ENCODE results near the gene HNRNPUL2. TPM values are rescaled to one million over a fixed set of nuclear protein-coding genes. Genes with fewer than 3 reads are reported as not detected.
A peak's percentile ranks its signal among the peaks of the same experiment; 100 is the strongest.

HNRNPUL2 gene
- total and polyA plus RNA-seq, 2 of the 4 experiments (the other 2 are of a cell fraction), result 3.9 to 30.2 TPM

DNA sequence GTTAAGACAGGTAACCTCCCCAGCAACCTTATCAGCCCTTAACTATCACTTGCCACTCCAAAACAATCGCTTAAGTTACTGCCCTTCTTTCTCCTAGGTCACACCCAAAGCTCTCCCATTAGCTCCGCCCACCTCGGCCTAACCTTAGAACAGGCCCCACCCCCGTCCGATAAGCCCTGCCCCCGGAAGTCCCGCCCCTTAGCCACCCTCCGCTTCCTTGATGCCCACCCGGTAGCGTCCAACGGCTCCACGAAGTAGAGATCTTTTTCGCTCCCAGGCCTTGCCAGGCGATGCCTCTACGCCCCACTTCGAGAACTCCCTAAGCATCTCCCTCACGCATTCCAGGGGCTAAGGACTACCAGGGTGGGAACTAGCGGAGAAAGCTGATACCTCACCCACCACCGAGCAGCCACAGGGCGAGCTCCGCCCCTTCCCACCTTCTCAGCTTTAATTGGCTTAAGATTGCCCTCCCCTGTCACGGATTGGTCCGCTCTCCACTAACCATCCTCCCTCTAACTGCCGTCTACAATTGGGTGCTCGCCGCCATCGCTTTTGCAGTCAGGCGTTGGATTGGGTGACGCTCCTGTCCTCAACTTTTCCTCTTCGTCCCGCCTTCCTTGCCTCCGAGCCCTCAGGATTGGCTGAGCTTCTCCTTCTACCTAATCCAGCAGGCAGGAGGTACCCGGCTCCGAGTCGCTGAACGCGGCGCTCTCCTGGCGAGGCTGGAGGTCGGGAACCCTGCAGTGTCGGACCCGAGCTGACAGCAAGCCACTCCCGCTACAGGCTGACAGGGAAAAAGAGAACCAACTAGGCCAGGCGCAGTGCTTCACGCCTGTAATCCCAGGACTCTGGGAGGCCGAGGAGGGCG, 26.7 kb upstream of the HNRNPUL2 start, which contains the start of gene ZBTB3:
TSS of gene ZBTB3 (minus strand) at position 425 of the 868 bp plus-strand sequence. CDS start 496 bp downstream, outside the sequence.
- in situ Hi-C loops (cut with MboI; ENCODE audit: low sequenced_read_pairs) (no loop called here), dilution Hi-C loops (cut with HindIII; ENCODE audit: low sequenced_read_pairs, unreplicated experiment) (no loop called here), intact Hi-C loops (cut with micrococcal nuclease) (no loop called here)
- peak within 1 kb of the TSS; percentile 95 for H2AK9ac ChIP-seq (replicated peaks; ENCODE audit: low read depth, low read length, poor library complexity)
- peak within 1 kb of the TSS; percentile 72 to 100 for H4K8ac ChIP-seq (ENCODE audit: low read depth in 2 of 2, low read length in 2 of 2)
- H4K5ac ChIP-seq (ENCODE audit: low read depth, low read length), result peak within 1 kb of the TSS; percentile 92
- H3K4me1 ChIP-seq (ENCODE audit: control insufficient read depth, insufficient read depth, low read length), result no peaks in the 10 kb centered on the region
- peak within 1 kb of the TSS; percentile 85; the same call in 2 of the 3 replicates for H2BK15ac ChIP-seq (ENCODE audit: low read depth, low read length)
- H3K9me1 ChIP-seq (ENCODE audit: insufficient read depth, low read length), result peaks cover 3% of the 10 kb centered on the region; the same call in 1 of the 2 replicates
- BruUV-seq (replicated peaks), result no TSS peak
- peaks cover 16 to 38% of the 10 kb centered on the region in 2 experiments for H3K79me1 ChIP-seq (ENCODE audit: low read depth in 1 of 2, low read length in 2 of 2)
- H2BK20ac ChIP-seq (ENCODE audit: low read depth, low read length), result peak within 1 kb of the TSS; percentile 78; the same call in 1 of the 2 replicates
- TF ChIP-seq POLR2A (IDR thresholded peaks at IDR 0.05; ENCODE audit: low read depth, low read length), result peak; percentile 79; the same call in 1 of the 2 replicates
- TF ChIP-seq FOS (IDR thresholded peaks at IDR 0.05; ENCODE audit: low read depth, low read length), result peak; percentile 72; the same call in 1 of the 2 replicates
- TF ChIP-seq MAZ (IDR thresholded peaks at IDR 0.05; ENCODE audit: borderline replicate concordance, low read depth, low read length), result peak; percentile 57; the same call in 1 of the 2 replicates
- no peak for TF ChIP-seq NFE2L2 (IDR thresholded peaks at IDR 0.05; ENCODE audit: low read depth, low read length)
- TF ChIP-seq, protein P1, sequence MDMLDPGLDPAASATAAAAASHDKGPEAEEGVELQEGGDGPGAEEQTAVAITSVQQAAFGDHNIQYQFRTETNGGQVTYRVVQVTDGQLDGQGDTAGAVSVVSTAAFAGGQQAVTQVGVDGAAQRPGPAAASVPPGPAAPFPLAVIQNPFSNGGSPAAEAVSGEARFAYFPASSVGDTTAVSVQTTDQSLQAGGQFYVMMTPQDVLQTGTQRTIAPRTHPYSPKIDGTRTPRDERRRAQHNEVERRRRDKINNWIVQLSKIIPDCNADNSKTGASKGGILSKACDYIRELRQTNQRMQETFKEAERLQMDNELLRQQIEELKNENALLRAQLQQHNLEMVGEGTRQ (IDR thresholded peaks at IDR 0.05; ENCODE audit: low read depth, low read length), result peak; percentile 21; the same call in 1 of the 2 replicates
- WGBS, 2 experiments (ENCODE audit: extremely low coverage in 2 of 2, insufficient read length in 1 of 2), result 0% methylated on average over 26 of the region's 47 CpGs; no CpG with 5 or more reads in 1 of the 2 experiments
- ATAC-seq (ENCODE audit: low read depth) (peak; percentile 98), DNase-seq (peak; percentile 99)
- peak within 1 kb of the TSS; percentile 100 for H3K4ac ChIP-seq (ENCODE audit: low read depth, low read length)
- H2AFZ ChIP-seq (replicated peaks; ENCODE audit: low read length, poor library complexity), result peak within 1 kb of the TSS; percentile 100
- no peaks in the 10 kb centered on the region for H3K9me3 ChIP-seq (ENCODE audit: control insufficient read depth, insufficient read depth, low read length)
- H3K18ac ChIP-seq (ENCODE audit: low read depth, low read length), result peak within 1 kb of the TSS; percentile 89
- peak within 1 kb of the TSS; percentile 99 for H3K56ac ChIP-seq (ENCODE audit: extremely low read depth, insufficient read depth, low read length)
- peak within 1 kb of the TSS; percentile 53 for H3K4me3 ChIP-seq (ENCODE audit: insufficient read depth, low read depth, low read length)
- no peaks in the 10 kb centered on the region for H3K27me3 ChIP-seq (ENCODE audit: control insufficient read depth, insufficient read depth, low read length)
- peak within 1 kb of the TSS; percentile 68 for H2AK5ac ChIP-seq (ENCODE audit: low read depth, low read length)
- no peaks in the 10 kb centered on the region for H4K20me1 ChIP-seq (ENCODE audit: insufficient read depth, low read length)
- H3K36me3 ChIP-seq (ENCODE audit: control insufficient read depth, insufficient read depth, low read length), result peaks cover 12% of the 10 kb centered on the region
- peak within 1 kb of the TSS; percentile 100 for H3K14ac ChIP-seq (replicated peaks; ENCODE audit: low read depth, low read length)
- H3K4me2 ChIP-seq (ENCODE audit: low read depth, low read length), result peak within 1 kb of the TSS; percentile 58
- peak within 1 kb of the TSS; percentile 100 for H3K23ac ChIP-seq (ENCODE audit: low read depth, low read length)
- peak within 1 kb of the TSS; percentile 100 for H4K91ac ChIP-seq (ENCODE audit: insufficient read depth, low read depth, low read length)
- POLR2A ChIA-PET (ENCODE audit: unreplicated experiment), result interaction anchor here (0.6 to 1.5 kb wide), 9 partner anchors 8 to 101 kb away, joined by 3 to 8 read pairs (median 5); partner anchors contain the start of genes HNRNPUL2 and TAF6L
- H3K9ac ChIP-seq (ENCODE audit: low read depth, low read length), result peak within 1 kb of the TSS; percentile 88
- H2BK5ac ChIP-seq (ENCODE audit: low read depth, low read length, poor library complexity, severe bottlenecking), result peak within 1 kb of the TSS; percentile 95
- CTCF ChIA-PET, result interaction anchor here (0.5 to 1.5 kb wide), 3 partner anchors 13 to 337 kb away, joined by 3 to 4 read pairs (median 4); partner anchors contain the start of gene TMEM179B
- H3K27ac ChIP-seq (ENCODE audit: insufficient read depth, low read length), result peak within 1 kb of the TSS; percentile 89
- H2BK120ac ChIP-seq (ENCODE audit: low read depth, low read length), result peak within 1 kb of the TSS; percentile 98

Measured in IMR-90 (cell line).